ENCODE results near the gene SMIM32. TPM values are rescaled to one million over a fixed set of nuclear protein-coding genes. Genes with fewer than 3 reads are reported as not detected.
A peak's percentile ranks its signal among the peaks of the same experiment; 100 is the strongest.

The SMIM32 gene
- not detected in 2 replicates for total RNA-seq
- not detected for total RNA-seq (2013)
- polyA plus RNA-seq = not detected in 2 replicates
- polyA minus RNA-seq = not detected in 2 replicates

GRCh38 chr5:136192526-136193321, at the start of gene SMIM32:
SMIM32 (minus strand) TSS chr5:136193162; CDS start chr5:136192524, 638 bp downstream.
- Histone ChIP-seq H3K36me3 (replicated peaks in 1 of 2; ENCODE audit: control extremely low read depth in 1 of 2, control insufficient read depth in 1 of 2, extremely low read depth in 1 of 2, insufficient read depth in 2 of 2, low read length in 1 of 2) (no peaks in the 10 kb centered on the region), H3K4me3 (ENCODE audit: control extremely low read depth in 1 of 5, extremely low read depth in 1 of 5, insufficient read depth in 1 of 5, low read depth in 2 of 5, low read length in 4 of 5) (no peak within 1 kb of the TSS), H3K9me3 (ENCODE audit: control extremely low read depth in 1 of 3, control insufficient read depth in 2 of 3, insufficient read depth in 1 of 3, low read length in 2 of 3) (peaks cover 0 to 5% (median 0%) of the 10 kb centered on the region in 3 donors), H2AFZ (ENCODE audit: insufficient read depth, low read depth, low read length, poor library complexity, severe bottlenecking) (no peak within 1 kb of the TSS), H3K4me1 (ENCODE audit: control insufficient read depth in 2 of 2, insufficient read depth in 2 of 2, low read length in 2 of 2) (peaks cover 0 to 3% of the 10 kb centered on the region in 2 donors), H3K4me2 (replicated peaks; ENCODE audit: low read depth, low read length, poor library complexity, severe bottlenecking) (peak within 1 kb of the TSS; percentile 15), H4K20me1 (ENCODE audit: control insufficient read depth, insufficient read depth, low read length, poor library complexity, severe bottlenecking) (no peaks in the 10 kb centered on the region), H3K27ac (ENCODE audit: low read length in 2 of 2) (no peak within 1 kb of the TSS), H3K79me2 (ENCODE audit: control insufficient read depth, insufficient read depth, low read length) (no peaks in the 10 kb centered on the region), H3K9ac (ENCODE audit: low read length) (no peak within 1 kb of the TSS), H3K27me3 (replicated peaks in 1 of 4; ENCODE audit: control extremely low read depth in 1 of 4, control insufficient read depth in 3 of 4, insufficient read depth in 4 of 4, low read length in 3 of 4) (peaks cover 0 to 40% (median 6%) of the 10 kb centered on the region in 4 experiments)
- WGBS (ENCODE audit: insufficient coverage) = 3% methylated on average over 80 of the region's 81 CpGs
- Mint-ChIP-seq H3K27me3 (peaks cover 55% of the 10 kb centered on the region), H3K9me3 (ENCODE audit: insufficient read depth) (no peaks in the 10 kb centered on the region), H3K4me1 (peaks cover 6% of the 10 kb centered on the region), H3K4me3 (no peak within 1 kb of the TSS), H3K27ac (no peak within 1 kb of the TSS)
- CTCF ChIA-PET = interaction anchor here (1.1 kb wide), 1 partner anchor 19 kb away, joined by 3 read pairs; no protein-coding TSS in a partner anchor
- POLR2A ChIA-PET = no interaction called here
- intact Hi-C loops (cut with micrococcal nuclease) = no loop called here
- ATAC-seq (ENCODE audit: low read depth) (no peak), DNase-seq (no peak)
- TF ChIP-seq, protein P1, sequence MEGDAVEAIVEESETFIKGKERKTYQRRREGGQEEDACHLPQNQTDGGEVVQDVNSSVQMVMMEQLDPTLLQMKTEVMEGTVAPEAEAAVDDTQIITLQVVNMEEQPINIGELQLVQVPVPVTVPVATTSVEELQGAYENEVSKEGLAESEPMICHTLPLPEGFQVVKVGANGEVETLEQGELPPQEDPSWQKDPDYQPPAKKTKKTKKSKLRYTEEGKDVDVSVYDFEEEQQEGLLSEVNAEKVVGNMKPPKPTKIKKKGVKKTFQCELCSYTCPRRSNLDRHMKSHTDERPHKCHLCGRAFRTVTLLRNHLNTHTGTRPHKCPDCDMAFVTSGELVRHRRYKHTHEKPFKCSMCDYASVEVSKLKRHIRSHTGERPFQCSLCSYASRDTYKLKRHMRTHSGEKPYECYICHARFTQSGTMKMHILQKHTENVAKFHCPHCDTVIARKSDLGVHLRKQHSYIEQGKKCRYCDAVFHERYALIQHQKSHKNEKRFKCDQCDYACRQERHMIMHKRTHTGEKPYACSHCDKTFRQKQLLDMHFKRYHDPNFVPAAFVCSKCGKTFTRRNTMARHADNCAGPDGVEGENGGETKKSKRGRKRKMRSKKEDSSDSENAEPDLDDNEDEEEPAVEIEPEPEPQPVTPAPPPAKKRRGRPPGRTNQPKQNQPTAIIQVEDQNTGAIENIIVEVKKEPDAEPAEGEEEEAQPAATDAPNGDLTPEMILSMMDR (IDR thresholded peaks at IDR 0.05) = no peak
- TF ChIP-seq EZH2 (IDR thresholded peaks at IDR 0.05; ENCODE audit: borderline replicate concordance, insufficient read depth, low read depth, low read length, poor library complexity, severe bottlenecking) = no peak

DNA sequence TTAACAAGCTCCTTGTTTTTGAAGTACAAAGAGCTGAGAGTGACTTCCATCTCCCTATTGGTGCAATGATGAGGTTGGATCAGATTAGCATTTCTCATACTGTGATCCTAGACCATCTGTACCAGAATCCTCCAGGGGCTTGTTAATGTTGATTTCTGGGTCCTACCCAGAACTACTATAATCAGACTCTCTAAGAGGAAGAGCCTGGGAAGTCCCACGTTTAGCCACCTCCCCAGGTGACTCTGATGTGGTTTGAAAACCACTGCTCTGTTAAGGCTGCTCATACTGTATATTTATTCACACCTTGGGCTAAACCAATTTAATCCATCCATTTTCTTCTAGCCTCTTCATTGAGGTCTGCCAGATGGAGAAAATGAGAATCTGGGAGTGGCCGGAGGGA, 49.6 kb upstream of the SMIM32 start:
- Histone ChIP-seq H3K4me3 (ENCODE audit: control extremely low read depth in 1 of 5, extremely low read depth in 1 of 5, insufficient read depth in 1 of 5, low read depth in 2 of 5, low read length in 4 of 5) (no peak overlapping the region), H2AFZ (ENCODE audit: insufficient read depth, low read depth, low read length, poor library complexity, severe bottlenecking) (no peak overlapping the region), H3K36me3 (replicated peaks in 1 of 2; ENCODE audit: control extremely low read depth in 1 of 2, control insufficient read depth in 1 of 2, extremely low read depth in 1 of 2, insufficient read depth in 2 of 2, low read length in 1 of 2) (no peaks in the 10 kb centered on the region), H3K27ac (ENCODE audit: low read length in 2 of 2) (no peak overlapping the region), H3K27me3 (replicated peaks in 1 of 4; ENCODE audit: control extremely low read depth in 1 of 4, control insufficient read depth in 3 of 4, insufficient read depth in 4 of 4, low read length in 3 of 4) (no peaks in the 10 kb centered on the region), H4K20me1 (ENCODE audit: control insufficient read depth, insufficient read depth, low read length, poor library complexity, severe bottlenecking) (no peaks in the 10 kb centered on the region), H3K4me2 (replicated peaks; ENCODE audit: low read depth, low read length, poor library complexity, severe bottlenecking) (no peak overlapping the region), H3K9ac (ENCODE audit: low read length) (no peak overlapping the region), H3K9me3 (ENCODE audit: control extremely low read depth in 1 of 3, control insufficient read depth in 2 of 3, insufficient read depth in 1 of 3, low read length in 2 of 3) (no peaks in the 10 kb centered on the region), H3K79me2 (ENCODE audit: control insufficient read depth, insufficient read depth, low read length) (no peaks in the 10 kb centered on the region), H3K4me1 (ENCODE audit: control insufficient read depth in 2 of 2, insufficient read depth in 2 of 2, low read length in 2 of 2) (no peaks in the 10 kb centered on the region)
- ATAC-seq (ENCODE audit: low read depth) (no peak), DNase-seq (no peak)
- Mint-ChIP-seq H3K27ac (no peak overlapping the region), H3K4me1 (no peaks in the 10 kb centered on the region), H3K4me3 (no peak overlapping the region), H3K9me3 (ENCODE audit: insufficient read depth) (no peaks in the 10 kb centered on the region), H3K27me3 (peaks cover 11% of the 10 kb centered on the region)
- TF ChIP-seq, protein P1 (IDR thresholded peaks at IDR 0.05) = no peak
- no peak for TF ChIP-seq EZH2 (IDR thresholded peaks at IDR 0.05; ENCODE audit: borderline replicate concordance, insufficient read depth, low read depth, low read length, poor library complexity, severe bottlenecking)
- ChIA-PET POLR2A (no interaction called here), CTCF (no interaction called here)
- WGBS (ENCODE audit: insufficient coverage) = 100% methylated on average over 1 of the region's 2 CpGs
- intact Hi-C loops (cut with micrococcal nuclease) = no loop called here

Data from B cell (primary cell).